Endothelial cell of umbilical vein (primary cell): ENCODE data around the gene COL4A2. TPM values are rescaled to one million over a fixed set of nuclear protein-coding genes. Genes with fewer than 3 reads are reported as not detected.
A peak's percentile ranks its signal among the peaks of the same experiment; 100 is the strongest.
"Not testable (repeated sequence)": the region's sequence is repeated elsewhere in the genome, so short reads cannot be mapped to it uniquely, and the experiment has no call there.

Experiments used
- BruUV-seq: library from RNA; stranded (reverse); fragments of 400-500 nt; replicated peaks from 2 replicates; lab custom pipeline; 2021; lab: Mats Ljungman, UMichigan
- CTCF ChIA-PET: fragments of 300-600, 350-600 bp; sonication (Branson Sonifier 250); formaldehyde crosslinking; loops from one replicate; lab custom pipeline; 2021; ENCODE audit warnings: antibody characterized with exemption, inconsistent platforms; lab: Charles Lee
- POLR2A ChIA-PET: fragments of 300-600, 350-600 bp; sonication (Branson Sonifier 250); formaldehyde crosslinking; loops from one replicate; lab custom pipeline; 2021; ENCODE audit warnings: antibody characterized with exemption, inconsistent platforms; lab: Charles Lee
- DNase-seq: peaks from one replicate; pipeline ENCODE4 v3.0.0-alpha.2; 2011; ENCODE audit warnings: low read depth, low spot score
- FAIRE-seq: peaks from 2 replicates; lab custom pipeline; 2011; peaks lifted over from hg19 to GRCh38; lab: Jason Lieb, UNC
- H2AFZ ChIP-seq: 2 replicates; pipeline ENCODE4 v1.6.0; 2012; ENCODE audit warnings: low read depth, low read length, control low read depth, inconsistent platforms
- H3K27ac ChIP-seq: 2 replicates; pipeline ENCODE4 v1.5.1; 2011; ENCODE audit warnings: low read depth, mild to moderate bottlenecking, control low read depth, low read length, moderate library complexity; ENCODE audit not compliant: insufficient read depth
- H3K27me3 ChIP-seq, 2 experiments: 2 replicates each; pipeline versions ENCODE4 v1.6.0 to v1.6.1; 2011; ENCODE audit warnings: low read length in 2 of 2, mixed read lengths in 1 of 2; ENCODE audit not compliant: control insufficient read depth in 2 of 2, insufficient read depth in 2 of 2
- H3K36me3 ChIP-seq, 2 experiments: 2 replicates in 1 of 2; 3 replicates in 1 of 2; pipeline ENCODE4 v1.5.1; 2011; ENCODE audit warnings: low read length in 2 of 2, mild to moderate bottlenecking in 1 of 2, moderate library complexity in 1 of 2; ENCODE audit not compliant: control insufficient read depth in 2 of 2, insufficient read depth in 2 of 2; ENCODE audit errors: extremely low read depth in 1 of 2
- H3K4me1 ChIP-seq: 3 replicates; pipeline ENCODE4 v1.5.1; 2011; ENCODE audit warnings: mild to moderate bottlenecking, low read length; ENCODE audit not compliant: control insufficient read depth, insufficient read depth; ENCODE audit errors: extremely low read depth
- H3K4me2 ChIP-seq: 2 replicates; pipeline ENCODE4 v1.6.1; 2011; ENCODE audit warnings: low read length, control low read depth, mixed read lengths; ENCODE audit not compliant: insufficient read depth
- H3K4me3 ChIP-seq, 3 experiments: fragments of 200-600 bp in 1 of 3; sonication (generic), shearing (Covaris generic) in 1 of 3; replicated peaks in 1 of 3; 2 replicates each; pipeline ENCODE4 v1.5.1; 2011 to 2016; ENCODE audit warnings: control low read depth in 3 of 3, low read length in 3 of 3, mild to moderate bottlenecking in 2 of 3, inconsistent platforms in 1 of 3, low read depth in 1 of 3, moderate library complexity in 1 of 3; ENCODE audit not compliant: insufficient read depth in 1 of 3
- H3K79me2 ChIP-seq: 2 replicates; pipeline ENCODE4 v1.6.0; 2012; ENCODE audit warnings: low read length, inconsistent platforms; ENCODE audit not compliant: control insufficient read depth, insufficient read depth
- H3K9ac ChIP-seq: replicated peaks from 2 replicates; pipeline ENCODE3; 2011; ENCODE audit warnings: low read length, control low read depth; ENCODE audit not compliant: insufficient read depth; ENCODE audit errors: extremely low read depth
- H3K9me1 ChIP-seq: replicated peaks from 3 replicates; pipeline ENCODE4 v1.6.0; 2011; ENCODE audit warnings: mild to moderate bottlenecking, low read length; ENCODE audit not compliant: control insufficient read depth, insufficient read depth; ENCODE audit errors: extremely low read depth
- H3K9me3 ChIP-seq: replicated peaks from 2 replicates; pipeline ENCODE4 v1.5.1; 2012; ENCODE audit warnings: low read length, inconsistent platforms; ENCODE audit not compliant: control insufficient read depth, insufficient read depth
- H4K20me1 ChIP-seq: replicated peaks from 2 replicates; pipeline ENCODE3; 2011; ENCODE audit warnings: mild to moderate bottlenecking, low read length; ENCODE audit not compliant: control insufficient read depth, insufficient read depth; ENCODE audit errors: extremely low read depth
- MYC ChIP-seq: IDR thresholded peaks from one replicate; pipeline ENCODE4 v1.6.1; 2011; ENCODE audit warnings: mild to moderate bottlenecking, low read depth, low read length
- POLR2A ChIP-seq: IDR thresholded peaks from 2 replicates; pipeline ENCODE4 v1.6.1; 2012; ENCODE audit warnings: low read depth, mild to moderate bottlenecking, control low read depth, low read length
- dilution Hi-C: fragments of 300-500 bp; cut with MboI; formaldehyde crosslinking; loops from one replicate; pipeline ENCODE4 v1.15.0; 2019; ENCODE audit warnings: low sequenced_read_pairs; ENCODE audit not compliant: extremely low pct_ligation_motif_present
- intact Hi-C: fragments of 100-400 bp; cut with micrococcal nuclease; formaldehyde crosslinking; loops from one replicate; pipeline ENCODE4 v1.10.0; 2022
- polyA plus RNA-seq, 4 experiments: library from polyadenylated mRNA; depleted of rRNA in 3 of 4; stranded (reverse) in 3 of 4; unstranded in 1 of 4; fragments of >200 nt; gene quantifications; 2 replicates each; pipeline versions ENCODE4 v1.2.1 to v1.2.3, GENCODE V29; 2011 to 2012; ENCODE audit warnings: missing spikeins in 1 of 4
- total RNA-seq: library from RNA; stranded (reverse); gene quantifications from 2 replicates; pipeline ENCODE4 v1.2.3, GENCODE V29; 2021
- TF ChIP-seq, protein P1 (sequence below), 2 donors: IDR thresholded peaks; 1 replicate in 1 of 2; 2 replicates in 1 of 2; pipeline ENCODE4 v1.5.1; 2011; ENCODE audit warnings: low read length in 2 of 2, mild to moderate bottlenecking in 2 of 2, moderate library complexity in 2 of 2, control low read depth in 1 of 2, inconsistent platforms in 1 of 2, low read depth in 1 of 2; ENCODE audit not compliant: insufficient read depth in 1 of 2; ENCODE audit errors: extremely low read depth in 1 of 2

The COL4A2 gene
- total and polyA plus RNA-seq, 2 donors (not counting 3 experiments of a cell fraction or from before 2014, with no cell fraction given): 792 to 940 TPM

DNA sequence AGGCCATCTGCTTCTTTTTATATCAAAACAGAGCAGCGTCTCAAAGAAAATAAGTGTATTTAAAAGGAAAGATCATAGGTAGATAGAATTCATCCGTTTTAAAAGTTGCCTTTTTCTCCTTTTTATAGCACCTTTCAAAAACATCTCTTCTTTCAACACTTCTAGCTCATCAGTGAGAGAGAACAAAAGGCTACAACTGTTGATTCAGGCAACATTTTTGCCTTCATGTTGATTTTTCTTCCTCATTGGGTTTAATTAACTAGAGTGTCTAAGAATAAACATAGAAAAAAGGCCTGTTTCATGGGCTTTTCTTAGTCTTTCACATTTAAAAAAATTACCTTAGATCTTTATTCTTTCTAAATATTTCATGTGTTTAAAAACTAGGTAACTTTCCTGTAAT, 13.6 kb downstream of the COL4A2 start:
- H3K36me3 ChIP-seq: peaks cover 3 to 8% of the 10 kb centered on the region in 2 experiments
- TSS peak; percentile 66 for BruUV-seq
- intact Hi-C loops (loop anchor here (1.0 kb wide), 4 partner anchors 12 to 89 kb away; no protein-coding TSS in a partner anchor), dilution Hi-C loops (no loop called here)
- no peak overlapping the region for H2AFZ ChIP-seq
- H3K9ac ChIP-seq: peak overlapping the region; percentile 85
- no peaks in the 10 kb centered on the region for H3K9me1 ChIP-seq
- POLR2A ChIA-PET: no interaction called here
- TF ChIP-seq MYC (no peak), POLR2A (no peak)
- TF ChIP-seq, protein P1, sequence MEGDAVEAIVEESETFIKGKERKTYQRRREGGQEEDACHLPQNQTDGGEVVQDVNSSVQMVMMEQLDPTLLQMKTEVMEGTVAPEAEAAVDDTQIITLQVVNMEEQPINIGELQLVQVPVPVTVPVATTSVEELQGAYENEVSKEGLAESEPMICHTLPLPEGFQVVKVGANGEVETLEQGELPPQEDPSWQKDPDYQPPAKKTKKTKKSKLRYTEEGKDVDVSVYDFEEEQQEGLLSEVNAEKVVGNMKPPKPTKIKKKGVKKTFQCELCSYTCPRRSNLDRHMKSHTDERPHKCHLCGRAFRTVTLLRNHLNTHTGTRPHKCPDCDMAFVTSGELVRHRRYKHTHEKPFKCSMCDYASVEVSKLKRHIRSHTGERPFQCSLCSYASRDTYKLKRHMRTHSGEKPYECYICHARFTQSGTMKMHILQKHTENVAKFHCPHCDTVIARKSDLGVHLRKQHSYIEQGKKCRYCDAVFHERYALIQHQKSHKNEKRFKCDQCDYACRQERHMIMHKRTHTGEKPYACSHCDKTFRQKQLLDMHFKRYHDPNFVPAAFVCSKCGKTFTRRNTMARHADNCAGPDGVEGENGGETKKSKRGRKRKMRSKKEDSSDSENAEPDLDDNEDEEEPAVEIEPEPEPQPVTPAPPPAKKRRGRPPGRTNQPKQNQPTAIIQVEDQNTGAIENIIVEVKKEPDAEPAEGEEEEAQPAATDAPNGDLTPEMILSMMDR (IDR thresholded peaks at IDR 0.05; ENCODE audit: extremely low read depth in 1 of 2, insufficient read depth in 1 of 2, low read depth in 1 of 2, low read length in 2 of 2): no peak
- H3K4me2 ChIP-seq: peak overlapping the region; percentile 44
- no peaks in the 10 kb centered on the region for H3K27me3 ChIP-seq
- H3K4me1 ChIP-seq: peaks cover 42% of the 10 kb centered on the region
- DNase-seq (no peak), FAIRE-seq (no peak)
- peak overlapping the region in 1 of 3 experiments; percentile 30 for H3K4me3 ChIP-seq
- peak overlapping the region; percentile 97 for H3K27ac ChIP-seq
- no peaks in the 10 kb centered on the region for H4K20me1 ChIP-seq
- H3K9me3 ChIP-seq: no peaks in the 10 kb centered on the region
- peaks cover 68% of the 10 kb centered on the region for H3K79me2 ChIP-seq
- CTCF ChIA-PET: interaction anchor here (1.4 to 1.5 kb wide), 2 partner anchors 13 to 62 kb away, joined by 3 to 8 read pairs; partner anchors contain the start of genes COL4A1 and COL4A2

DNA sequence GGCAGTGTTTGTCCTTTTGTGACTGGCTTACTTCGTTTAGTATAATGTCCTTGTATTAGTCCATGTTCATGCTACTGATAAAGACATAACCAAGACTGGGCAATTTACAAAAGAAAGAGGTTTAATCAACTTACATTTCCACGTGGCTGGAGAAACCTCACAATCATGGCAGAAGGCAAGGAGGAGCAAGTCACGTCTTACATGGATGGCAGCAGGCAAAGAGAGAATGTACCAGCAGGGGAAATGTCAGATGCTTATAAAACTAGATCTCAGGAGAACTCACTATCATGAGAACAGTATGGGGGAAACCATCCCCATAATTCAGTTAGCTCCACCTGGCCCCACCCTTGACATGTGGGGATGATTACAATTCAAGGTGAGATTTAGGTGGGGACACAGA, 14.5 kb downstream of the COL4A2 start:
- H4K20me1 ChIP-seq, intact Hi-C loops, H3K4me3 ChIP-seq, POLR2A ChIA-PET, H3K9me3 ChIP-seq, DNase-seq, H3K4me2 ChIP-seq, H3K9me1 ChIP-seq, FAIRE-seq, CTCF ChIA-PET, H3K9ac ChIP-seq, dilution Hi-C loops, H2AFZ ChIP-seq, H3K27me3 ChIP-seq, H3K36me3 ChIP-seq, BruUV-seq: not testable (repeated sequence)
- peak overlapping the region; percentile 13 for H3K27ac ChIP-seq
- H3K4me1 ChIP-seq: peaks cover 42% of the 10 kb centered on the region
- H3K79me2 ChIP-seq: peaks cover 63% of the 10 kb centered on the region
